ENCODE results near the gene PTPN7.

DNA sequence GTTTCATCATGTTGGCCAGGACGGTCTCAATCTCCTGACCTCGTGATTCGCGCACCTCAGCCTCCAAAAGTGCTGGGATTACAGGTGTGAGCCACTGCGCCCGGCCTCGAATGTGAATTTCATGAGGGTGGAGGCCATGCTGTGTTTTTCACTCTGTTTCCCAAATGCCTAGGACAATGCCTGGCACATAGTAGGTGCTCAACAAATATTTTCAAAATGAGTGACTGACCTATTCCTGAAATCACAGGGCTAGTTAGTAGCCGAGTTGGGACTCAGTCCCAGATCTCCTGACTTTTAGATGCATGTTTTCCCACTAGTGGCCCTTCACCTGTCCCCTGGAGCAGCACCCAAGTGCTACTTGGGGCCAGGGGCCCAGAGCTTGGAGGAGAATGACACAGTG lies 44.1 kb downstream of the PTPN7 start:
- TF ChIP-seq, protein P1, sequence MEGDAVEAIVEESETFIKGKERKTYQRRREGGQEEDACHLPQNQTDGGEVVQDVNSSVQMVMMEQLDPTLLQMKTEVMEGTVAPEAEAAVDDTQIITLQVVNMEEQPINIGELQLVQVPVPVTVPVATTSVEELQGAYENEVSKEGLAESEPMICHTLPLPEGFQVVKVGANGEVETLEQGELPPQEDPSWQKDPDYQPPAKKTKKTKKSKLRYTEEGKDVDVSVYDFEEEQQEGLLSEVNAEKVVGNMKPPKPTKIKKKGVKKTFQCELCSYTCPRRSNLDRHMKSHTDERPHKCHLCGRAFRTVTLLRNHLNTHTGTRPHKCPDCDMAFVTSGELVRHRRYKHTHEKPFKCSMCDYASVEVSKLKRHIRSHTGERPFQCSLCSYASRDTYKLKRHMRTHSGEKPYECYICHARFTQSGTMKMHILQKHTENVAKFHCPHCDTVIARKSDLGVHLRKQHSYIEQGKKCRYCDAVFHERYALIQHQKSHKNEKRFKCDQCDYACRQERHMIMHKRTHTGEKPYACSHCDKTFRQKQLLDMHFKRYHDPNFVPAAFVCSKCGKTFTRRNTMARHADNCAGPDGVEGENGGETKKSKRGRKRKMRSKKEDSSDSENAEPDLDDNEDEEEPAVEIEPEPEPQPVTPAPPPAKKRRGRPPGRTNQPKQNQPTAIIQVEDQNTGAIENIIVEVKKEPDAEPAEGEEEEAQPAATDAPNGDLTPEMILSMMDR (IDR thresholded peaks at IDR 0.05; ENCODE audit: low read length): no peak
- TF ChIP-seq EZH2 (IDR thresholded peaks at IDR 0.05; ENCODE audit: borderline replicate concordance, low read length): no peak
